Measurements from ENCODE around the gene IL17RC.

DNA sequence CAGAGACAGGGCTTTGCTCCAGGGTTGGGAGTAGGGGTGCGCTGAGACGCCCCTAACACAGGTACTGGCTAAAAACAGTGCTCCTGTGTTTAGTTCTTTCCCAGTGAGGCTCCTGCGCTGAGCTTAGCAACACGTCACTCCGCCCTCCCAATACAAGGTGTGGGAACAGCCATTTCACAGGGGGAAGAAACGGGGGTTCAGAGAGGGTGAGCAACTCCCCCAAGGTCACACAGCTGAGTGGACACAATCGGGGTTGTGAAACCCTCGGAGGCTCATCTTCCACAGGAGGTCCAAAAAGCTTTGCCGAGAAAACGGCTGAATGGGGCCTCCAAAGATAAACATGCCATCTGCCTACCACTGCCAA is 34.7 kb downstream of the IL17RC start:
- TF ChIP-seq, protein P1, sequence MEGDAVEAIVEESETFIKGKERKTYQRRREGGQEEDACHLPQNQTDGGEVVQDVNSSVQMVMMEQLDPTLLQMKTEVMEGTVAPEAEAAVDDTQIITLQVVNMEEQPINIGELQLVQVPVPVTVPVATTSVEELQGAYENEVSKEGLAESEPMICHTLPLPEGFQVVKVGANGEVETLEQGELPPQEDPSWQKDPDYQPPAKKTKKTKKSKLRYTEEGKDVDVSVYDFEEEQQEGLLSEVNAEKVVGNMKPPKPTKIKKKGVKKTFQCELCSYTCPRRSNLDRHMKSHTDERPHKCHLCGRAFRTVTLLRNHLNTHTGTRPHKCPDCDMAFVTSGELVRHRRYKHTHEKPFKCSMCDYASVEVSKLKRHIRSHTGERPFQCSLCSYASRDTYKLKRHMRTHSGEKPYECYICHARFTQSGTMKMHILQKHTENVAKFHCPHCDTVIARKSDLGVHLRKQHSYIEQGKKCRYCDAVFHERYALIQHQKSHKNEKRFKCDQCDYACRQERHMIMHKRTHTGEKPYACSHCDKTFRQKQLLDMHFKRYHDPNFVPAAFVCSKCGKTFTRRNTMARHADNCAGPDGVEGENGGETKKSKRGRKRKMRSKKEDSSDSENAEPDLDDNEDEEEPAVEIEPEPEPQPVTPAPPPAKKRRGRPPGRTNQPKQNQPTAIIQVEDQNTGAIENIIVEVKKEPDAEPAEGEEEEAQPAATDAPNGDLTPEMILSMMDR (IDR thresholded peaks at IDR 0.05): no peak
- TF ChIP-seq EP300 (IDR thresholded peaks at IDR 0.05): no peak
